HL-60 (cell line): ENCODE measurements around the gene PDE4A.

Experiments used
- DNase-seq, 2 experiments: peaks; one replicate each; pipeline ENCODE4 v3.0.0-alpha.2; 2010 to 2020; ENCODE audit warnings: low read depth in 1 of 2, low spot score in 1 of 2
- H3K27ac ChIP-seq: fragments of 250-450 bp; sonication (Bioruptor Pico); replicated peaks from 2 replicates; pipeline ENCODE4 v1.5.1; 2020; ENCODE audit warnings: mild to moderate bottlenecking, moderate library complexity
- H3K27me3 ChIP-seq: fragments of 250-450 bp; sonication (Bioruptor Pico); 2 replicates; pipeline ENCODE4 v1.5.1; 2021; ENCODE audit warnings: mild to moderate bottlenecking, moderate library complexity; ENCODE audit not compliant: insufficient read depth, poor library complexity, severe bottlenecking
- H3K4me3 ChIP-seq: replicated peaks from 2 replicates; pipeline ENCODE4 v1.5.1; 2011; ENCODE audit warnings: mild to moderate bottlenecking, control low read depth, low read length; ENCODE audit not compliant: insufficient read depth
- CTCF ChIP-seq: IDR thresholded peaks from one replicate; pipeline ENCODE4 v1.5.1; 2011; ENCODE audit warnings: low read length, control low read depth, inconsistent platforms; ENCODE audit not compliant: insufficient read depth
- GABPA ChIP-seq: IDR thresholded peaks from 2 replicates; pipeline ENCODE4 v1.6.1; 2012; ENCODE audit warnings: low read depth
- POLR2AphosphoS5 ChIP-seq: IDR thresholded peaks from 2 replicates; pipeline ENCODE4 v1.6.1; 2012; ENCODE audit warnings: low read depth
- REST ChIP-seq: IDR thresholded peaks from 2 replicates; pipeline ENCODE4 v1.6.1; 2012; ENCODE audit warnings: low read depth; ENCODE audit not compliant: insufficient replicate concordance
- SPI1 ChIP-seq: IDR thresholded peaks from 2 replicates; pipeline ENCODE4 v1.6.1; 2012; ENCODE audit warnings: low read depth, mild to moderate bottlenecking, borderline replicate concordance

The PDE4A gene

GRCh38 chr19:10418485-10419199, 1.7 kb upstream of the PDE4A start:
- Histone ChIP-seq H3K4me3 (peak overlapping the region; percentile 26), H3K27me3 (peaks cover 52% of the 10 kb centered on the region), H3K27ac (no peak overlapping the region)
- no peak for DNase-seq
- TF ChIP-seq REST: no peak
- TF ChIP-seq CTCF: no peak
- no peak for TF ChIP-seq GABPA
- TF ChIP-seq POLR2AphosphoS5: no peak
- TF ChIP-seq SPI1: no peak

- Histone ChIP-seq H3K27me3 (peaks cover 52% of the 10 kb centered on the region), H3K4me3 (peak overlapping the region; percentile 26), H3K27ac (no peak overlapping the region)
- TF ChIP-seq GABPA (no peak), POLR2AphosphoS5 (no peak), SPI1 (no peak), REST (no peak), CTCF (no peak)
- no peak for DNase-seq
These were observed 1.1 kb upstream of the PDE4A start for GRCh38 chr19:10419200-10419645.

GRCh38 chr19:10419646-10420443, 493 bp upstream of the PDE4A start:
- Histone ChIP-seq H3K27me3 (peaks cover 52% of the 10 kb centered on the region), H3K4me3 (peak overlapping the region; percentile 26), H3K27ac (no peak overlapping the region)
- DNase-seq: no peak
- no peak for TF ChIP-seq CTCF
- TF ChIP-seq GABPA: no peak
- TF ChIP-seq POLR2AphosphoS5: no peak
- TF ChIP-seq SPI1: no peak
- TF ChIP-seq REST: no peak
